Measurements from ENCODE around the gene ADGRL4. TPM values are rescaled to one million over a fixed set of nuclear protein-coding genes. Genes with fewer than 3 reads are reported as not detected.
"Not testable (repeated sequence)": the region's sequence is repeated elsewhere in the genome, so short reads cannot be mapped to it uniquely, and the experiment has no call there.

Gene ADGRL4
- polyA plus RNA-seq, 3 donors, result 18.5 to 21.6 (median 21.2) TPM

DNA sequence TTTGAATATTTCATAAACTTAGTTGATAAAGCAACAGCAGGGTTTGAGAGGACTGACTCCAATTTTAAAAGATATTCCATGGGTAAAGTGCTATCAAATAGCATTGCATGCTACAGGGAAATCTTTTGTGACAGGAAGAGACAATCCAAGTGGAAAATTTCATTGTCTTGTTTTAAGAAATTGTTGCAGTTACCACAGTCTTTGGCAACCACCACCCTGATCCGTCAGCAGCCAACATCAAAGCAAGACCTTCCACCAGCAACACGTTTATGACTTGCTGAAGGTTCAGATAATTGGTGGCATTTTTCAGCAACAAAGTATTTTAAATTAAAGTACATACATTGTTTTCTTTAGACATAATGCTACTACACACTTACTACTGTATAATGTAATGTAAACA, 47.8 kb downstream of the ADGRL4 start:
- DNase-seq, result no peak

DNA sequence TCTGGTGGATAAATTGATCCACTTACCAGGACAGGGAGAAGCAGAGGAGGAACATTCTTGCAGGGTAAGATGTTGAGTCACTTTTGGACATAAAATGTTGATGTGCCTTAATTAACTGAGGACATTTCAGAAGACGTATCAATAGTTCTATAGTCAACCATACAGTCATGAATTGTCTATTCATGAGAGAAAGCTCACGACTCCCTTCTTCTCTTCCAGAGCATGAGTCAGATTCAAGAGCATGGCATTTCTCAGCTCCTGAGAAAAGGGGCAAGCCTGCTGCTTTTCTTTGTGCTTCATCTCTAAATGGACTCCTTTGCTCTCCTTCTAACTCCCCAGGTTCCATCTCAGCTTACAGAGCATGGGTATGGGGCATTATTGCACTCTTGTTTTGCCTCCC, 55.7 kb downstream of the ADGRL4 start:
- DNase-seq, result no peak

DNA sequence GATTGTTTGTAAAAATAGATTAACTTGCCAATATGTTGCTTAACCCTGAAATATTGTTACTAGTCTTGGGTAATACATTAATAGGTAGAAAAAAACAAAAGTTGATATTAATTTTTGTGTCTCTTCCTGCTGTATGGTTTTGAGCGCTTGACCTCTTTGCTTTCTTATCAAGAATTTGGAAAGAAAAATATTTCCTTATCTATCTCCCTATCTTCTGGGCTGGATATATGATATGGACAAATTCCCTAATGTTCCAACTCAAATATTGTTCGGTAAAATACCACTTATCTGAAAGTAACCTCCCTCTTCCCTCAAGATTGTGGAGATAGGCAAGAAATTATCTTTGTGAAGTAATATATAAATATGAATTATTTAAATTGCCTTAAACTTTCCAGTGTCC, 57.3 kb downstream of the ADGRL4 start:
- DNase-seq, result no peak

DNA sequence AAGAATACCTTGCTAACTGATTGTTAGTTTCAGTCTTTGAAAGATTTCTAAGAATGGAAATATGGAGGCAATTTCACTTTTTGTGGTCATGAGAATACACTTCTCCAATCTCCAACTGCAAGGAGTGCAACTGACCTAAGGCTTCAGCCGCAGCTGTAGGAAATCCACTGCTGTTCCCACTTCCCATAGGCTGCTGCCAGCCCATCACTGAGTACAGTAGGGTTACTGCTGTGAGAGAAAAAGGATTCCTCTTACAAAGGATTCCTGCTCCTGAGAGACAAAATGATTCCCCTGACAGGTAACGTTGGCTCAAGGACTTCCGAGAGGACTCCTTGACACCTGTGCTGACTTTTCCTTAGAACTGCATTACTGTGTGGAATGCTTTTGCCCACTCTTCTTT, 87.4 kb downstream of the ADGRL4 start:
- no peak for DNase-seq

DNA sequence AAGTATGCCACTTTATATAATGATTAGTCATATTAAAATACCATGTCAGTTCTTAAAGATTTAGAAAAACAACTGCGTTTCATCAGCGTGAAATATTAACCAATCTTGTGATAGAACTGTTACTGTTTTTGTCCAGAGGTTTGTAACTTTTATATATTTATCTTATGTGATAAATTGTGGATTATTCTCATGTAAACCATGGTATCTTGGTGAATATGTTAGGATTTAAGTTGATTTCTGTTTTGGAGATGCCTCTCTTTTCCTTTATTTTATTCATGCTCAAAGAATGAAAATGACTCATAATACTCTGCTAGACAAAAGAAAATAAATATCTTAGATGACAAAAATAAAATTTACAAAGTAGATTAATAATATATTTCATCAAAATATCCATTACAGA, 88.4 kb downstream of the ADGRL4 start:
- DNase-seq, result no peak

DNA sequence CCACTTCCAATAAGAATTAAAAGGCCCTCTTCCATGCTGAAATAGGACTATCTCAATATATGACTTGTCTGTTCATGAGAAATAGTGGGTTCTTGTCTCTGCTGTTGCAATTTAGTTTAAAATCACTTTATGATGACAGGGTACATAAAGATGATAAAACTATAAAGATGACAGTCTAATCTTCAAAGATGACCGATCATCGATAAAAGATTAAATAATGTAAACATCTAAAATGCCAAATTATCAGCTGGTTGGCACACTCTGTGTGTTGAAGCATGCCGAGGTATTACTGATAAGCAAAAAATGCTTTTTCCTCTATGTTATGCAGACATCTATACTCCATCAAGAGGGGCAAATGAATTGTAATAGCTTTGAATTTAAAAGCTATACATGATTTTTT, 89.5 kb downstream of the ADGRL4 start:
- no peak for DNase-seq

DNA sequence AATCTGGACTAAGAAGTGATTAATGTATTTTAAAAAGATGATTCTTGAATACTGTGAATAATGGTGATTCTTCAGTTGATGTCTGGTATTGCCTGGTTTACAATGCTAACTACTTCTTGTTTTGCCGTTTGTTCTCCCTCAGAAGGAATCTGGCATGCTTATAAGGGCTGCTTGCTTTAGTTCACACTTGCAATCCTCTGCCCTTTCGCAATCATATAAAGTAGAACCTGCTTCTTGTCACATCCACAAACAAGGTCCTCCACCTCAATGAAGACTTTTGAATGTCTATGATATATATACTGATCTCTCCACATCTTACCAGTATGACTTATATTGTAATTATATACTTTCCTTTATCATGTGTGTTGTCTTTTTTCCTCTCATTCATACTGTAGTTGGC, 92.6 kb downstream of the ADGRL4 start:
- no peak for DNase-seq

DNA sequence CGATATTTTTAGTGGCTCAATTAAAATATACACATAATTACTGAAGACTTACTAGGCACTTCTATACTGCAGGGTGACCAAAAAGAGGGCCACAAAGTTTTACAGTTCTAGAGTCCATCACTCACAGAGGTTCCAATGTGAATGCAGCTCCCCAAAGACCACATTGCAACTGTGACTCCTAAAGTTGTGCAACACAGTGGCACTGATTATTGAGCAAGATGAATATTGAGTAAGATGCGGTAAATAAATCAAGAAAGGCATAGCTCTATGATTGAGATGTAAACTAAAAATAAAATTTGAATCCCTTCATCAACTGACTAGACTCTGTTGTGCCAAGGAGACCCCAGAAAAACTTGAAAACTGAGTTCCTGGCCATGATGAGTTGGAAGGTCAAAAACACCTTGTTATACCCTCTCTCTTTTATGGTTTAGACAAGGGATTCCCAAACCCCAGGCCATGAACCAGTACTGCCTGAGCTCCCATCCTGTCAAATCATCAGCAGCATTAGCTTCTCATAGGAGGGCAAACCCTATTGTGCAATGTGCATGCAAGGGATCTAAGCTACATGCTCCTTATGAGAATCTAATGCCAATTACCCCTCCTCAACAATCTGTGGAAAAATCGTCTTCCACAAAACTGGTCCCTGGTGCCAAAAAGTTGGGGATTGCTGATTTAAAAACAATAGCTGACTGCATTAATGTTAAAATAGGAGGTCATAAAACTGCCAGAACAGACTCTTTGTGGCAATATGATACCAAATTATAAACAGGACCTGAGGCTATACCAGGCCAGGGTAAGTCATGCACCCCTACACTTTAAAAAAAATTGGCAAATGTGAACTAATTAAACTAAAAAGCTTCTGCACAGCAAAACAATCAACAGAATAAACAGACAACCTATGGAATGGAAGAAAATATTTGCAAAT, 94.3 kb downstream of the ADGRL4 start:
- DNase-seq, result no peak

DNA sequence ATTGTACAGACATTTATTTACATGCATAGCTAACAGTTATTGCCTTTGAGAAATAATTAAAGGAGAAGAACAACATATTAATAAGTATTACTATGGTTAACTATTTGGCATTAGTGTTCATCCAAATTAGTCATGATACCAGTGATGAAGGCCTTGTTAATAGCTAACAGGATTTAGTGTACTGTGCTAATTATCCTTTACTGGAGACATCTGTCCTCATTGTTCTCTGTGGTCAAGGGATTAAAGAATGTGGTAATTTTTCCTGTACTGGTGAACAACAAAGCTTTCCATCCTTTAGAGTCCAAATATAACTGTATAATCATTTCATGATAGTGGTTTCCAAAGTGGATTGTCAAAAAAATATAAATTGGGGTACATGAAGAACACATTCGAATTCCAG, 103.9 kb downstream of the ADGRL4 start:
- no peak for DNase-seq

DNA sequence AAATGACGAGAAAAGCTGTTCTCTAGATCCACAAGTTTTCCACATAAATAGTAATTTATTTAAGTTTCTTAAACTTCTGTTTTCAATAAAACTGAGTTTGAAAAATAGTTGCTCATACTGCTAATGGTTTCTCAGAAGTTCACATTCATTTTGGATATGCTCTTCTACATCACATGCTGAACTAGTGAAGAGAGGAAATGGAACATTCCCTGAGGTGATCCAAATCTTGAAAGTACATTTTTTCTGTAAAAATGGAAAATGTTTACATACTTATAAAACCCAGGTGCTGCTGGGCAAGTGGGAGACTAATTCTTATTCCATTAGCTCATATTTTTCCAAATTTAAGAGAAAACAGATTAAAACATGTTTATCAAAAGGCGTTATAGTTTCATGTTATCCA, 111.7 kb downstream of the ADGRL4 start:
- DNase-seq, result no peak

DNA sequence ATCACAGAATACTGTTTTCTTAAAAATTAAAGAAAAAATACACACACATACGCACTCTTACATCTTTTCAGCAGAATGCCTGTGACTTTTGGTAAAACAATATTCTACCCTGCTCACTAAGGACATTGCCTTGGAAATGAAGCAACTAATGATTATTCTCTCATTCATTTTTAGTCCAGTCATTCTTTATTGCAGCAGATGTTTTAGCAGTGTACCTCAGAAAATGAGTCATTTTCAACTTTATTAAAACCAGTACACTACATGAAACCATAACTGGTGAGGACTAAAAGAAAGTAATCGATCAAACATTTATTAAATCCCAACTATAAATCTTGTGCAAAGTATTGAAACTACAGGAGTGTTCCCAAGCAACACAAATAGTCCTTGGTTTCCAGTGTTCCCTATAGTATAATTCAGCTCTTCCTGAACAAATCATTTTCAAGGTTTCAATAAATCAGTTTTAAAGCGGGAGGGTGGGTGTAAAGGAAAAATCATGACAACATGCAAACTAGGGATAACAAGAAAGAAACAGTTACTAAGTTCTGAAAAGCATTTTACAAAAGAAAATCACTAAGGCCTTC, 114.2 kb downstream of the ADGRL4 start:
- no peak for DNase-seq

DNA sequence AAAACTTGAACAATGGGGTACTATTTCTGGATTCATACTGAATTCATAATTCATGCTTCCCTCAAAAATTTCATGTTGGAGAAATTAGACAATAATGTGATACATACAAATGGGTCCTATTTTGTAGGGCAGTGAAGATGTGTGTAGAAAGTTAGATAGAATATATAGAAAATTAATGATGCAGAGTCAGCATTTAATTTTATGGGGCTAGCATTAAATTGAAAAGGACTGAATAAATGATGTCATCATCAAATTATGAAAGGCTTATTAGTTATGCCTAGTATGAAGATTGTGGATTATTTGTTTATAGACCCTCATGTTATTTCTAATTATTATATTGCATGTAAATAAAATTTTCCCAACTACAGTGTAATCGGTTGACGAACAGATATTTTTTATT, 119.1 kb downstream of the ADGRL4 start:
- DNase-seq, result no peak

DNA sequence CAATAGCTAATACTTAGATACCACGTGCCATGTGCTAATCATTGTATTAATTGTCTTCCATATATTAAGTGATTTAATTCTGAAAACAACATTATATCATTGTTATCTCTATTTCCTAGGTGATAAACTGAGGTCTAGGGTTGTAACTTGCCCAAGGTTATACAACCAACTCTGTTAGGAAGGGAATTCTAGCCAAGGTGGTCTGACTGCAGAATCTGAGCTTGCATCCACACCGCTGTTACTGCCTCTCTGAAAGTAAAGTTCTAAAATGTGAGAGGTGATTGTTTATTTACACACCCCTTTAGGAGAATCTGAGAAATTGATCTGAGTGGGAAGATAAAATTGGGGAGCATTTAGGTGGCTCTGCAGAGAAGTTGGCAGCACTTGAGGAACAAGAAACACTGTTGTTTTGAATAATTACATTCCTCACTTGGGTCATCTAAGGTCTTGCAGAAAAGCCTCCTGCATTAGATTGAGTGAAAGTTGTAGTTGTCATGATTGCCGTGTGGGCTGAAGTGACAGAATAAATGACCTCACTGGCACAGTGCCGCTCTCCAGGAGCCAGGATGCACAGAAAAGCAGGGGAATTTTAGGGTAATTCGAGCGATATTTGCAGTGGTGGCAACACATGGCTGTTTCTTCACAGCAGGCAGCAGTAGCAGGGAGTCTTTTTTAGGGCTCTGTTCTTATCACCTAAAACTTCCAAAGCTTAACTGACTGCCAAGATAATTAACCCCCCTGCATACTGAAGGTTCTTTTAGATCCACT, 121.7 kb downstream of the ADGRL4 start:
- DNase-seq, result no peak

DNA sequence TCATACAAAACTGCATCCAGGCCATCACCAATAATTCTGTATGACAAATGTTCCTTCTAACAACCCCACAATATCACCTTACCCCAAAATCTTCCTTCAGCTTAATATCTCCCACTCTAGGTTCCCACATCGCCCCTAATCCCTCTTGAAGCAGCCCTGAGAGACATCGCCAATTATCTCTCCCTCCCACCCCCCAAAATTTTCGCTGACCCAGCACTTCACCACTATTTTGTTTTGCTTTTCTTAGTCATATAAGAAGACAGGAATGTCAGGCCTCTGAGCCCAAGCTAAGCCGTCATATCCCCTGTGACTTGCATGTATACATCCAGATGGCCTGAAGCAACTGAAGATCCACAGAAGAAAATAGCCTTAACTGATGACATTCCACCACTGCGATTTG, 126.3 kb downstream of the ADGRL4 start:
- no peak for DNase-seq

DNA sequence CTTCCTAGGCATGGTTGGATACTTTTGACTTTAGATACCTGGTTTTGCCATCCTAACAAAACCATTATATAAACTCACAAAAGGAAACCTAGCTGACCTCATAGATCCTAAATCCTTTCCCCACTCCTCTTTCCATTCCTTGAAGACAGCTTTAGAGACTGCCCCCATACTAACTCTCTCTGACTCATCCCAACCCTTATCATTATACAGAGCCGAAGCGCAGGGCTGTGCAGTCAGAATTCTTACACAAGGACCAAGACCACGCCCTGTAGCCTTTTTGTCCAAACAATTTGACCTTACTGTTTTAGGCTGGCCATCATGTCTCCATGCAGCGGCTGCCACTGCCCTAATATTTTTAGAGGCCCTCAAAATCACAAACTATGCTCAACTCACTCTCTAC, 130.5 kb downstream of the ADGRL4 start:
- DNase-seq, result not testable (repeated sequence)

DNA sequence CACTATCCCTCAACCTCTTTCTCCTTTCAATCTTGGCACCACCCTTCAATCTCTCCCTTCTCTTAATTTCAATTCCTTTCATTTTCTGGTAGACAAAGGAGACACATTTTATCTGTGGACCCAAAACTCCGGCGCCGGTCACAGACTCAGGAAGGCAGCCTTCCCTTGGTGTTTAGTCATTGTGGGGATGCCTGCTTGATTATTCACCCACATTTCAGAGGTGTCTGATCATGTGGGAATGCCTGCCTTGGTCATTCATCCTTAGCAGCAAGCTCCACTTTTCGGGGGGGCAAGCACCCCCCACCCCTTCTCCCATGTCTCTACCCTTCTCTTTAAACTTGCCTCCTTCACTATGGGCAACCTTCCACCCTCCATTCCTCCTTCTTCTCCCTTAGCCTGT, 133.7 kb downstream of the ADGRL4 start:
- not testable (repeated sequence) for DNase-seq

DNA sequence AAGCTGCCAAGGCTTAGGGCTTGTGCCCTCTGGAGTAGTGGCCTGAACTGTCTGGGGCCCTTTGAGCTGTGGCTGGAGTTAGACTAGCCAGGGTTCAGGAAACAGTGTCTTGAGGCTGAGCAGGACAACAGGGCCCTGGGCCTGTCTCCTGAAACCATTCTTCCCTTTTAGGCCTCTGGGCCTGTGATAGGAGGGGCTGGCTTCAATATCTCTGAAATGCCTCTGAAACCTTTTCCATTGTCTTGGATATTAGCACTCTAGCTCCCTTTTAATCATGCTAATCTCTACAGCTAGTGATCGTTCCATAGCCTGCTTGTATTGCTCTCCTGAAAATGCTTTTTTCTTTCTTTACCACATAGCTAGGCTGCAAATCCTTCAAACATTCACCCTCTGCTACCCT, 135.3 kb downstream of the ADGRL4 start:
- DNase-seq, result no peak

DNA sequence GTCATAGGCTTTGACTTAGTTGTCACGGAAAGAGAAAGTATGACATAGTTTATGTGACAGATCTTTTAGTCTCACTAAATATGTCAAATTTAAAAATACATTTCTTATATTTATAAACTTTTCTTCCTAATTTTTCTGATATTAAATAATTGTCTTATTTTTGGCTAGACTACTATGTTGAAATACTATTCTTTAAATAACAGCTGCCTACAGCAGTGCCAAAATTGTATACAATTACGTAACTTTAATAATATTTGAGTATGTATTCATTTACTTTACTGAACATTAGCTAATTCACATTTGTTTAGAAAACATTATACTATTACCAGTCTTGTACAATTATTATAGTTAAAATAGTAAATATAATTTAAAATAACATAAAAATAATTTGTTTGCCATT, 137.4 kb downstream of the ADGRL4 start:
- DNase-seq, result no peak

DNA sequence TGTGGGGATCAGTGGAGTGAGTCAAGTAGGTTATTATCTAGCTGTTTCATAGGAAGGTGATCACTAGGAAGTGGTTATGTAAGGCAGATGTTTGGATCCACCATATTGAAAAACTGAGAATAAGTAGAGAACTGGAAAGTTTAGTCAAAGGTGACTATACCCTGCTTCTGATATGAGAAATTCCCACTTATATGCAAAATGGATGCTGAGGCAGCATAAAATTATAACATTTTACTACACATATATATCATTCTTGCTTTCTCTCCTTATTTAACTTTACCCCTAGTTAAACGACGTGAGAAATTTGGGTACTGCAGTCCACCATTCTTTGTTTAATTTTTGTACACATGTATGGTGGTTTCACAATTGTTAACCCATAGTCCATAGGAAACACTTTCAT, 142.4 kb downstream of the ADGRL4 start:
- DNase-seq, result no peak

DNA sequence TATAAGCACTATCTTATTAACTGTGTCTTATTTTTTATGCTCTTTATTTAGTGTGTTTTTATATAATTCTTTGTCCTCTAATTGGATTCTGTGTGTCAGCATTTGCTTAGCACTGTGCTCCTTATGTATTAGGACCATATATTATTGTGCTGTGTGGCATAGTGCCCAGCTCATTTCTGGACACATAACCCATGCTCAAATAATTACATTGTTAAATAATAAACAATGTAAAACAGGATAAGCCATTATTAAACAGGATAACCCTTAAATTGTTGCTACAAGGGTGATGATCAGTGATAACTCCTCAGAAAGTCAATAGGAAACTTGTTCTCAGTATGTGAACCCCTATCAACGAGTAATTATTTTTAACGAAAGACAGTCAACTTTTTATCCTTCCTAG, 150.4 kb downstream of the ADGRL4 start:
- DNase-seq, result no peak

DNA sequence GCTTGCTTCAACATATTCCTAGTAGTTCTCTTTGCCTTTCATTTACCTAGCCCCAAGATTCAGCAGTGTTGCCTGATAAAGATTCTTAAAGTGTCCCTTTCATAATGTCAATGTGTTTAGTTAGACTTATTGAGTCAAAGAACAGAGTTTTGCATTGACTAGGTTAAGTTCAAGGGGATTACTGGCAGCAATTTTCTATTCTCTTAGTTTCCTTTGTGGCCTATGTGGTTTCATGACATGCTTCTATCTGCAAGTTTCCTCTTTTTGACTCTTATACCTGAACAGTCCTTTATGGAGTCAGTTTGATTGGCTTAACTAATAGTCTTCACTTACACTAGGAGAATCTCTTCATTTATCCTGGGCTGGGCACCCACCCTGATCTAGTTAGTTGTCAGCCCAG, 151.3 kb downstream of the ADGRL4 start:
- no peak for DNase-seq

DNA sequence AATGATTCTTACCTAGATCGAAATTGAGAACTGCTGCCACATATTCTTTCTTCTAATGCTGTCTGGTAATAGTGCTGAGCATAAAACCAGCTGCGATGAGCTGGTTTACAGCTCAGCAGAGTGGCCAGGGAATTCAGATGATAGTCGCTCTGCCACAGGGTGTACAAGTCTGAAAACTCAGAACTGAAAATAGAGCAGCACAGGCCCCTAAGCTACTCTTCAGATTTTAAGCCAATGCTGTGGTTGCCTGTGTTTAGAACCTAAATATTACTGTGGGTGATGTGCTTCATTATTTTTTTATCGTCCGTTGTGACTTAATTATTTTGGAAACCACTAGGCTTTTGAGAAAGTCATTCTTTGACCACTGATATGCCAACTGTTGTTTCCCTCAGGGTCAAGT, 152.0 kb downstream of the ADGRL4 start:
- no peak for DNase-seq

DNA sequence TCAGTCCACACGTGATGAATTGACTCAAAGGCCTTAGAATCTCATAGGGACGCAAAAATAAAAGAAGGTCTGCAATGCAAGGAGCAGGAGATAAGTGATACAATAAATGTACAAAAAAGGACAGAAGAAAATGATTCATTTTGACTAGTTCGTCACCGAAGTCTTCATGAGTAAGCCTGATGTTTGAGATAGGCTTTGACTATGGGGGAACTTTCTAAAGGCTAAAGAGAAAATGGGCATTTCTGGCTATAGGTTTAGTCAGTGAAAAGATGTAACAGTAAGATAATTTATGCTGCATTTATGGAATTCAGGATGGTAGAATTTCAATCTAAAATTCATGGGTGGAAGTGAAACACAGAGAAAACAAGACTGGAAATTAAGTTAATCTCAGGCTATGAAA, 163.0 kb downstream of the ADGRL4 start:
- DNase-seq, result no peak

Data from renal pelvis (tissue), 4 donors.